K562 (cell line): ENCODE results near the gene MICALL2. TPM values are rescaled to one million over a fixed set of nuclear protein-coding genes. Genes with fewer than 3 reads are reported as not detected.

Source experiments
- ATAC-seq: fragments of 200-7000 bp; cut with Tn5 transposase; 3 replicates; pipeline ENCODE4 v1.9.1; 2020; ENCODE audit warnings: moderate library complexity
- BruUV-seq: library from RNA; stranded (reverse); fragments of 400-500 nt; replicated peaks from 2 replicates; lab custom pipeline; 2021; lab: Mats Ljungman, UMichigan
- CTCF ChIA-PET: fragments of 300-600 bp; formaldehyde crosslinking; extraction: SDS; loops from one replicate; lab custom pipeline; 2021; ENCODE audit warnings: low intra/inter-chr PET ratio; lab: Yijun Ruan, JAX
- POLR2A ChIA-PET: fragments of 300-600, 350-650 bp; sonication (Branson Sonifier 250); formaldehyde crosslinking; extraction: SDS; loops from one replicate; lab custom pipeline; 2021; ENCODE audit warnings: antibody characterized with exemption, inconsistent platforms; lab: Yijun Ruan, JAX
- DNase-seq, 4 experiments: peaks; one replicate each; pipeline versions ENCODE4 v3.0.0 to v3.0.0-alpha.2; 2011 to 2018; ENCODE audit warnings: low spot score in 3 of 4, mixed read lengths in 3 of 4; ENCODE audit errors: extremely low read depth in 1 of 4
- FAIRE-seq: peaks from 2 replicates; lab custom pipeline; 2011; peaks lifted over from hg19 to GRCh38; lab: Jason Lieb, UNC
- H2AFZ ChIP-seq: 2 replicates; pipeline ENCODE4 v1.6.0; 2011; ENCODE audit warnings: low read depth, low read length, control low read depth, inconsistent platforms
- H3K27ac ChIP-seq: fragments of 200-600 bp; 3 replicates; pipeline ENCODE4 v1.8.0; 2011; ENCODE audit warnings: low read depth, mild to moderate bottlenecking, control low read depth, inconsistent platforms, low read length, moderate library complexity, mixed read lengths; ENCODE audit errors: extremely low read depth
- H3K27me3 ChIP-seq, 2 experiments: fragments of 300-600 bp in 1 of 2; 2 replicates in 1 of 2; 3 replicates in 1 of 2; pipeline versions ENCODE4 v1.6.0 to v1.8.0; 2011; ENCODE audit warnings: inconsistent platforms in 2 of 2, low read length in 2 of 2, mild to moderate bottlenecking in 1 of 2, mixed read lengths in 1 of 2, moderate library complexity in 1 of 2; ENCODE audit not compliant: control insufficient read depth in 2 of 2, insufficient read depth in 2 of 2
- H3K36me3 ChIP-seq: fragments of 300-600 bp; 3 replicates; pipeline ENCODE4 v1.8.0; 2011; ENCODE audit warnings: mild to moderate bottlenecking, low read length, inconsistent platforms; ENCODE audit not compliant: control insufficient read depth, insufficient read depth
- H3K4me1 ChIP-seq, 2 experiments: fragments of 200-600 bp in 1 of 2; replicated peaks in 1 of 2; 2 replicates in 1 of 2; 3 replicates in 1 of 2; pipeline versions ENCODE4 v1.5.1 to v1.8.0; 2011; ENCODE audit warnings: inconsistent platforms in 2 of 2, low read length in 2 of 2, mild to moderate bottlenecking in 1 of 2, mixed read lengths in 1 of 2, moderate library complexity in 1 of 2; ENCODE audit not compliant: control insufficient read depth in 2 of 2, insufficient read depth in 2 of 2
- H3K4me2 ChIP-seq: 2 replicates; pipeline ENCODE4 v1.6.1; 2011; ENCODE audit warnings: low read length, control low read depth, inconsistent platforms, mixed read lengths; ENCODE audit not compliant: insufficient read depth
- H3K4me3 ChIP-seq: fragments of 200-600 bp; sonication (generic), shearing (Covaris generic); 2 replicates; pipeline ENCODE4 v1.5.1; 2016; ENCODE audit warnings: control low read depth, inconsistent platforms
- H3K79me2 ChIP-seq: fragments of 200-600 bp; 3 replicates; pipeline ENCODE4 v1.8.0; 2011; ENCODE audit warnings: low read length, inconsistent platforms; ENCODE audit not compliant: control insufficient read depth, insufficient read depth
- H3K9ac ChIP-seq, 2 experiments: 2 replicates each; pipeline versions ENCODE4 v1.6.0 to v1.6.1; 2011; ENCODE audit warnings: low read depth in 2 of 2, low read length in 2 of 2, control low read depth in 1 of 2, inconsistent platforms in 1 of 2, mild to moderate bottlenecking in 1 of 2, mixed read lengths in 1 of 2; ENCODE audit not compliant: insufficient read depth in 1 of 2
- H3K9me1 ChIP-seq: one replicate; pipeline ENCODE4 v1.6.0; 2011; ENCODE audit warnings: inconsistent platforms, mild to moderate bottlenecking, low read length, moderate library complexity; ENCODE audit not compliant: control insufficient read depth, insufficient read depth
- H3K9me3 ChIP-seq: replicated peaks from 2 replicates; pipeline ENCODE4 v1.5.1; 2011; ENCODE audit warnings: low read depth, low read length, inconsistent platforms; ENCODE audit not compliant: control insufficient read depth, insufficient read depth
- H4K20me1 ChIP-seq: replicated peaks from 2 replicates; pipeline ENCODE4 v1.6.1; 2011; ENCODE audit warnings: low read length, inconsistent platforms, mixed read lengths; ENCODE audit not compliant: control insufficient read depth, insufficient read depth
- EGR1 ChIP-seq: fragments of 450-650 bp; conservative IDR thresholded peaks from 2 replicates; pipeline ENCODE4 v1.6.1; 2017; ENCODE audit warnings: mild to moderate bottlenecking
- HINFP ChIP-seq: fragments of 450-650 bp; conservative IDR thresholded peaks from 2 replicates; pipeline ENCODE4 v1.6.1; 2016; ENCODE audit warnings: missing genetic modification characterization, low read depth, mild to moderate bottlenecking, control low read depth, missing compliant biosample characterization
- MTA1 ChIP-seq: fragments of 450-650 bp; IDR thresholded peaks from 2 replicates; pipeline ENCODE4 v1.6.1; 2017; ENCODE audit warnings: borderline replicate concordance
- RBFOX2 ChIP-seq: fragments of 200-400 bp; formaldehyde crosslinking; IDR thresholded peaks from 2 replicates; pipeline ENCODE4 v1.6.1; 2017; ENCODE audit warnings: low read depth, mild to moderate bottlenecking, low read length, moderate library complexity
- RBM25 ChIP-seq: fragments of 200-400 bp; formaldehyde crosslinking; IDR thresholded peaks from 2 replicates; pipeline ENCODE4 v1.6.1; 2018; ENCODE audit warnings: low read length, low read depth, moderate library complexity; ENCODE audit not compliant: severe bottlenecking
- ZNF274 ChIP-seq: IDR thresholded peaks from 2 replicates; pipeline ENCODE4 v1.6.1; 2011; ENCODE audit warnings: low read depth, mild to moderate bottlenecking, low read length, moderate library complexity, borderline replicate concordance
- WGBS: fragments of 100-300 bp; shearing (Covaris generic); methylation state at CpG from one replicate; pipeline ENCODE4 v1.1.6; 2016; ENCODE audit warnings: low coverage, mixed read lengths; ENCODE audit not compliant: insufficient coverage; ENCODE audit errors: missing lambda C conversion rate; 5-methylcytosine and 5-hydroxymethylcytosine counted together
- in situ Hi-C: fragments of 300-500 bp; cut with MboI; formaldehyde crosslinking; loops from 4 replicates; pipeline ENCODE4 v1.15.0; 2018; ENCODE audit warnings: inconsistent platforms, mixed read lengths
- intact Hi-C: fragments of 100-400 bp; cut with micrococcal nuclease; formaldehyde crosslinking; loops from 2 replicates; pipeline ENCODE4 v1.14.2; 2022
- polyA plus RNA-seq, 8 experiments: library from polyadenylated mRNA; depleted of rRNA in 4 of 8; stranded (reverse) in 5 of 8; unstranded in 3 of 8; fragments of >200 nt; fragmentation: Nextera tagmentation in 2 of 8; fragmentation: Illumina TruSeq in 1 of 8; extraction: Ambion mirVana in 2 of 8; extraction: Trizol in 1 of 8; gene quantifications; 2 replicates each; pipeline versions ENCODE4 v1.2.1 to v1.2.3, GENCODE V29; 2011 to 2014; ENCODE audit warnings: inconsistent platforms in 1 of 8, missing spikeins in 1 of 8
- total RNA-seq, 7 experiments: library from RNA; depleted of rRNA in 6 of 7; stranded (reverse); fragments of >200 nt in 6 of 7; fragmentation: Illumina TruSeq in 2 of 7; extraction: Trizol in 2 of 7; gene quantifications; 2 replicates each; pipeline versions ENCODE4 v1.2.1 to v1.2.3, GENCODE V29; 2011 to 2021; ENCODE audit warnings: low replicate concordance in 1 of 7

MICALL2 gene
- total and polyA plus RNA-seq, 9 of the 15 experiments (the other 6 are each of a cell fraction or from before 2014, with no cell fraction given) = 1.8 to 103 (median 17.0) TPM

- TF ChIP-seq HINFP (tag) = no peak
- no peak for TF ChIP-seq ZNF274
- no peak for TF ChIP-seq RBM25
- 0 out of 2 replicates have a peak, but pooled peaks have one; percentile 23 for TF ChIP-seq EGR1
- no peak for TF ChIP-seq MTA1
Measured at GRCh38 chr7:1454542-1454941, 4.7 kb downstream of the MICALL2 start (continued).

- Histone ChIP-seq H2AFZ (no peak overlapping the region), H4K20me1 (peaks cover 11% of the 10 kb centered on the region; the same call in 1 of the 2 replicates), H3K4me1 (peaks cover 10 to 91% of the 10 kb centered on the region in 2 experiments; a peak in 4 of 5 replicates), H3K9me1 (no peaks in the 10 kb centered on the region), H3K27ac (no peak overlapping the region), H3K27me3 (no peaks in the 10 kb centered on the region), H3K9me3 (no peaks in the 10 kb centered on the region), H3K4me3 (no peak overlapping the region), H3K9ac (peak overlapping the region in 1 of 2 experiments; percentile 78; a peak in 2 of 4 replicates), H3K36me3 (peaks cover 69% of the 10 kb centered on the region; the same call in 1 of the 3 replicates), H3K79me2 (peaks cover 68% of the 10 kb centered on the region), H3K4me2 (no peak overlapping the region)
- intact Hi-C loops (no loop called here), in situ Hi-C loops (no loop called here)
- POLR2A ChIA-PET = interaction anchor here (1.3 to 1.4 kb wide), 2 partner anchors 8 to 13 kb away, joined by 4 to 10 read pairs; no protein-coding TSS in a partner anchor
- no peak for ATAC-seq
- no peak for DNase-seq
- WGBS = 92% methylated on average over 2 of the region's 19 CpGs
- CTCF ChIA-PET = no interaction called here
- no peak for FAIRE-seq
- TF ChIP-seq RBFOX2 (0 out of 2 replicates have a peak, but pooled peaks have one; percentile 16), MTA1 (no peak)
- no TSS peak for BruUV-seq
Measured at GRCh38 chr7:1452205-1452604, 7.1 kb downstream of the MICALL2 start.
